PC-9 (cell line): Measurements from ENCODE around the gene WIPF1. TPM values are rescaled to one million over a fixed set of nuclear protein-coding genes. Genes with fewer than 3 reads are reported as not detected.

Source experiments
- BruUV-seq: library from RNA; stranded (reverse); fragments of 400-500 nt; replicated peaks from 2 replicates; lab custom pipeline; 2021; lab: Mats Ljungman, UMichigan
- CTCF ChIA-PET: fragments of 300-600 bp; sonication (Branson Sonifier 250); formaldehyde crosslinking; loops from one replicate; lab custom pipeline; 2022; ENCODE audit warnings: antibody characterized with exemption; lab: Charles Lee
- POLR2A ChIA-PET: fragments of 300-600 bp; sonication (Branson Sonifier 250); formaldehyde crosslinking; loops from one replicate; lab custom pipeline; 2022; ENCODE audit warnings: antibody characterized with exemption; ENCODE audit not compliant: unreplicated experiment; lab: Charles Lee
- DNase-seq, 2 experiments: peaks; one replicate each; pipeline versions ENCODE4 v3.0.0 to v3.0.0-alpha.2; 2015 to 2022; ENCODE audit warnings: mixed read lengths in 1 of 2
- H2AFZ ChIP-seq: fragments of 200-600 bp; sonication (generic); 2 replicates; pipeline ENCODE4 v1.8.1; 2017; ENCODE audit warnings: antibody characterized with exemption
- H3F3A ChIP-seq: fragments of 200-600 bp; sonication (generic); 2 replicates; pipeline ENCODE4 v1.8.1; 2017; ENCODE audit warnings: antibody characterized with exemption, mild to moderate bottlenecking, low read depth; ENCODE audit not compliant: insufficient read depth
- H3K27ac ChIP-seq: fragments of 200-600 bp; sonication (generic); 2 replicates; pipeline ENCODE4 v1.6.1; 2016; ENCODE audit warnings: mixed run types
- H3K27me3 ChIP-seq: fragments of 200-600 bp; sonication (generic); 2 replicates; pipeline ENCODE4 v1.6.1; 2016; ENCODE audit warnings: low read depth, mixed run types; ENCODE audit not compliant: insufficient read depth
- H3K36me3 ChIP-seq: fragments of 200-600 bp; sonication (generic); 2 replicates; pipeline ENCODE4 v1.6.1; 2016; ENCODE audit warnings: low read depth, mixed run types
- H3K4me1 ChIP-seq: fragments of 200-600 bp; sonication (generic); replicated peaks from 2 replicates; pipeline ENCODE4 v1.6.1; 2016; ENCODE audit warnings: mixed run types; ENCODE audit not compliant: insufficient read depth
- H3K4me2 ChIP-seq: fragments of 200-600 bp; sonication (generic); 2 replicates; pipeline ENCODE4 v1.6.1; 2017; ENCODE audit warnings: mixed run types
- H3K4me3 ChIP-seq: fragments of 200-600 bp; sonication (generic); 2 replicates; pipeline ENCODE4 v1.6.1; 2016; ENCODE audit warnings: mixed run types
- H3K79me2 ChIP-seq: fragments of 200-600 bp; sonication (generic); 2 replicates; pipeline ENCODE4 v1.6.1; 2017; ENCODE audit warnings: low read depth, mixed run types
- H3K9me2 ChIP-seq: fragments of 200-600 bp; sonication (generic); 2 replicates; pipeline ENCODE4 v1.8.1; 2017; ENCODE audit warnings: mild to moderate bottlenecking; ENCODE audit not compliant: insufficient read depth
- H3K9me3 ChIP-seq: fragments of 200-600 bp; sonication (generic); 2 replicates; pipeline ENCODE4 v1.8.1; 2016; ENCODE audit warnings: low read depth; ENCODE audit not compliant: insufficient read depth
- H4K20me1 ChIP-seq: fragments of 200-600 bp; sonication (generic); 2 replicates; pipeline ENCODE4 v1.8.1; 2017; ENCODE audit not compliant: insufficient read depth
- EZH2 ChIP-seq: fragments of 200-600 bp; sonication (generic); IDR thresholded peaks from 2 replicates; pipeline ENCODE4 v1.8.0; 2017; ENCODE audit warnings: antibody characterized with exemption, low read depth
- intact Hi-C: fragments of 100-400 bp; cut with micrococcal nuclease; formaldehyde crosslinking; loops from one replicate; pipeline ENCODE4 v1.10.0; 2022; ENCODE audit not compliant: unreplicated experiment
- total RNA-seq: library from RNA; stranded (reverse); gene quantifications from 2 replicates; pipeline ENCODE4 v1.2.3, GENCODE V29; 2021
- TF ChIP-seq, protein P1 (sequence below): fragments of 200-600 bp; sonication (generic); conservative IDR thresholded peaks from 2 replicates; pipeline ENCODE4 v1.6.1; 2017; ENCODE audit warnings: mixed run types, antibody characterized with exemption, mild to moderate bottlenecking, moderate library complexity

WIPF1 gene
- total RNA-seq, 1 experiment from 2014 or later: 0.46 TPM

DNA sequence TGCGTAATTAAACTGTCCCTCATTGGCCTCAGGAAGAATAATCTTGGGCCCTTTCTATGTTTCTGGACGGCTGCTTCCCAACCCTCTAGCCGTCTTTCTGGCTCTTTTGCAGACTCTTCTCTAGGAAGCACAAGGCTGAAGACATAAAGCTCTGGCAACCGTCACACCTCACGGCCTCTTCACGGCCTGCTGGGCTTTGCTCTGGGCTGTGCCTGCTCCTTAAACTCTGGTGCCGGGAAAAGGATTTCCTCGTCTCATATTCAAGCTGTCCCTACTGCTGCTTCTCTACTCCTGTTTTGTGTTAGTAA is 36.0 kb upstream of the WIPF1 start:
- no peaks in the 10 kb centered on the region for H3K79me2 ChIP-seq
- no peak for DNase-seq

DNA sequence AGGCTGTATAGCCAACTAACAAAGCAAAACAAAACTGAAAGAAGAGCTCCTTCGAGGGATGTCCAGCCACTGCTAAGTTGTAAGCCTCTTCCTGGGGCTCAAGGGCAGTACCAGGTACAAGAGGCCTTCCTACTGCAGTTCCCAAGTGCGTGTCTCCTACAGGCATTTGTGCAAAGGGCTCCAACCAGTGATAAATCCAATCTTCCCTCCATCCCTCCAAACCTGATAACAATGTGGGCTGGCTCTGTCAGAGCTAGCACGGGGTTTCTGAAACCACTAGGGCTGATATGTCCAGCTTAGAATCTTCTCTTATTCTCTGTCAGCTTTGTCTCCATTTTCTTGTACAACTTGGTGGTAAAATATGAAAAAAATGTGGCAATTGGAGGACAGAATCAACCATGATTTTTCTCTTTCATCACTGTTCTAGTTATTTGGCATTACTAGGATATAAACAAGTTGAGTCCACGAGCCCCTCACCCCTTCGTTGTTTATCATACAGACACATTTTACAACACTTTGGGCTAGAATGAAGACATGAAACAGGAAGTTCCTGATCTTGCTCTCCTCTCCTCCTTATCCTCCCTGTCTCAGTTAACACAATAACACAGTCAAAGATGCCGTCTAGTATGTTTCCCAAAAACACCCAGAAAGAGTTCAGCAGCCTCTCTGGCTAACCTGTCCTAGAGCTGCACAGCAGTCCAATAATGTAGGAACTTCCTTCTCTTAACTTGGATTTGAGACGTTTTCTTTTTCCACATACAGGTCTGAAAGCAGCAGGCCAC is 35.4 kb upstream of the WIPF1 start:
- Histone ChIP-seq H3K36me3 (no peaks in the 10 kb centered on the region), H3K4me1 (no peaks in the 10 kb centered on the region), H2AFZ (no peak overlapping the region), H3K4me3 (no peak overlapping the region), H3K27me3 (no peaks in the 10 kb centered on the region), H3F3A (no peaks in the 10 kb centered on the region), H3K27ac (no peak overlapping the region), H3K9me3 (no peaks in the 10 kb centered on the region), H4K20me1 (no peaks in the 10 kb centered on the region), H3K4me2 (no peak overlapping the region), H3K9me2 (no peaks in the 10 kb centered on the region), H3K79me2 (no peaks in the 10 kb centered on the region)
- TF ChIP-seq, protein P1, sequence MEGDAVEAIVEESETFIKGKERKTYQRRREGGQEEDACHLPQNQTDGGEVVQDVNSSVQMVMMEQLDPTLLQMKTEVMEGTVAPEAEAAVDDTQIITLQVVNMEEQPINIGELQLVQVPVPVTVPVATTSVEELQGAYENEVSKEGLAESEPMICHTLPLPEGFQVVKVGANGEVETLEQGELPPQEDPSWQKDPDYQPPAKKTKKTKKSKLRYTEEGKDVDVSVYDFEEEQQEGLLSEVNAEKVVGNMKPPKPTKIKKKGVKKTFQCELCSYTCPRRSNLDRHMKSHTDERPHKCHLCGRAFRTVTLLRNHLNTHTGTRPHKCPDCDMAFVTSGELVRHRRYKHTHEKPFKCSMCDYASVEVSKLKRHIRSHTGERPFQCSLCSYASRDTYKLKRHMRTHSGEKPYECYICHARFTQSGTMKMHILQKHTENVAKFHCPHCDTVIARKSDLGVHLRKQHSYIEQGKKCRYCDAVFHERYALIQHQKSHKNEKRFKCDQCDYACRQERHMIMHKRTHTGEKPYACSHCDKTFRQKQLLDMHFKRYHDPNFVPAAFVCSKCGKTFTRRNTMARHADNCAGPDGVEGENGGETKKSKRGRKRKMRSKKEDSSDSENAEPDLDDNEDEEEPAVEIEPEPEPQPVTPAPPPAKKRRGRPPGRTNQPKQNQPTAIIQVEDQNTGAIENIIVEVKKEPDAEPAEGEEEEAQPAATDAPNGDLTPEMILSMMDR: no peak
- no peak for TF ChIP-seq EZH2
- intact Hi-C loops: no loop called here
- ChIA-PET CTCF (no interaction called here), POLR2A (no interaction called here)
- no peak for DNase-seq
- no TSS peak for BruUV-seq

More for the DNA sequence above, 36.0 kb upstream of the WIPF1 start:
- no peaks in the 10 kb centered on the region for H3K27me3 ChIP-seq
- H3F3A ChIP-seq: no peaks in the 10 kb centered on the region
- CTCF ChIA-PET: no interaction called here
- no TSS peak for BruUV-seq
- POLR2A ChIA-PET: no interaction called here
- no peaks in the 10 kb centered on the region for H4K20me1 ChIP-seq
- no peaks in the 10 kb centered on the region for H3K9me2 ChIP-seq
- intact Hi-C loops: no loop called here
- no peak overlapping the region for H3K4me2 ChIP-seq
- TF ChIP-seq, protein P1: no peak
- no peak for TF ChIP-seq EZH2
- H2AFZ ChIP-seq: no peak overlapping the region
- H3K4me1 ChIP-seq: no peaks in the 10 kb centered on the region
- no peaks in the 10 kb centered on the region for H3K9me3 ChIP-seq
- no peaks in the 10 kb centered on the region for H3K36me3 ChIP-seq
- H3K27ac ChIP-seq: no peak overlapping the region
- H3K4me3 ChIP-seq: no peak overlapping the region

DNA sequence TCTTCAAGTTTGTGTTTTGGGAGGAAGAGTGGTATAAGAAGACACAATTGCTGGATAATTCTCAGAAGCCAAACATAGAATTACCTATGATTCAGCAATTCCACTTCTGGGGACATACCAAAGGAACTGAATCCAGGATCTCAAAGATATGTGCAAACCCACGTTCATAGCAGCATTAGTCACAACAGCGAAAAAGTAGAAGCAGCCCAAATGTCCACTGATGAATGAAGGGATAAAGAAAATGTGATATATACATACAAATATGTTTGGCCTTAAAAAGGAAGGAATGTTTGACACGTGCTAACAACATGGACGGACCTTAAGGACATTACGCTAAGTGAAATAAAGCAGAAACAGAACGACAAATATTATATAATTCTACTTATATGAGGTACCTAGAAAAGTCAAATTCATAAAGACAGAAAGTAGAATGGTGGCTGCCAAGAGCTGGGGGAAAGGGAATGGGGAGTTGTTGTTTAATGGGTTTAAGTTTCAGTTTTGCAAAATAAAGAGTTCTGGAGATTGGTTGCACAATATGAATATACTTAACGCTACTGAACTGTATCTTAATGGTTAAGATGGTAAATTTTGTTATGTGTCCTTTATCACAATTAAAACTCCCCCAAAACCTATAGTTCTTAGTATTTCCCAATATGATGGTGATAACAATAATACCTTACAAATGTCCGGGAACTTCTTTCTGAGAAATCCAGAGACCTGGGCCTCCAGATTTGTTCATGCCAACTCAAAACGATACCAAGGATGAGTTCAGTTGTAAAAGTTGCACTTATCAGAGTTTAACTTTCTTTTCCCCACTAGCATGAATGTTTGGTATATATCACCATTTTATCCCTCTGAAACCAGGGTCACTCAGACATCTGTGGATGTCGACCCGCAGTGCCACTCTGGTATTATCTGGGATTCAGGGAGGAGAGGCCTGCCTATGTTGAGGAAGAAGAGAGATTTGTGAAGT is 33.7 kb upstream of the WIPF1 start:
- no peaks in the 10 kb centered on the region for H3K9me3 ChIP-seq
- no peaks in the 10 kb centered on the region for H3K36me3 ChIP-seq
- CTCF ChIA-PET: no interaction called here
- H2AFZ ChIP-seq: no peak overlapping the region
- no peak overlapping the region for H3K4me3 ChIP-seq
- no peaks in the 10 kb centered on the region for H3K9me2 ChIP-seq
- no peaks in the 10 kb centered on the region for H4K20me1 ChIP-seq
- BruUV-seq: no TSS peak
- H3K4me2 ChIP-seq: no peak overlapping the region
- H3F3A ChIP-seq: no peaks in the 10 kb centered on the region
- TF ChIP-seq, protein P1: no peak
- TF ChIP-seq EZH2: no peak
- no peaks in the 10 kb centered on the region for H3K79me2 ChIP-seq
- intact Hi-C loops: no loop called here
- DNase-seq: no peak
- H3K27me3 ChIP-seq: no peaks in the 10 kb centered on the region
- no peaks in the 10 kb centered on the region for H3K4me1 ChIP-seq
- POLR2A ChIA-PET: no interaction called here
- no peak overlapping the region for H3K27ac ChIP-seq
